Endodermal cell (in vitro differentiated cells): ENCODE measurements around the gene CADM1. TPM values are rescaled to one million over a fixed set of nuclear protein-coding genes. Genes with fewer than 3 reads are reported as not detected.

Experiments used
- DNase-seq: peaks from one replicate; pipeline ENCODE4 v3.0.0-alpha.2; 2017
- H3K27ac ChIP-seq: 2 replicates; pipeline ENCODE4 v1.5.1; 2013; ENCODE audit warnings: mild to moderate bottlenecking, low read depth, low read length, moderate library complexity
- H3K27me3 ChIP-seq: 2 replicates; pipeline ENCODE4 v1.6.1; 2013; ENCODE audit warnings: mild to moderate bottlenecking, low read length, moderate library complexity; ENCODE audit not compliant: insufficient read depth, control insufficient read depth, poor library complexity, severe bottlenecking
- H3K36me3 ChIP-seq: 2 replicates; pipeline ENCODE4 v1.7.0; 2013; ENCODE audit warnings: mild to moderate bottlenecking, low read length, moderate library complexity; ENCODE audit not compliant: control insufficient read depth, insufficient read depth
- H3K4me1 ChIP-seq: one replicate; pipeline ENCODE4 v1.7.0; 2013; ENCODE audit warnings: low read length; ENCODE audit not compliant: control insufficient read depth, insufficient read depth
- H3K4me3 ChIP-seq: 2 replicates; pipeline ENCODE4 v1.5.1; 2013; ENCODE audit warnings: mild to moderate bottlenecking, low read length, moderate library complexity
- H3K9ac ChIP-seq: 2 replicates; pipeline ENCODE4 v1.6.1; 2013; ENCODE audit warnings: mild to moderate bottlenecking, low read length, moderate library complexity; ENCODE audit not compliant: poor library complexity, severe bottlenecking; ENCODE audit errors: extremely low read depth
- H3K9me3 ChIP-seq: 2 replicates; pipeline ENCODE4 v1.6.1; 2013; ENCODE audit warnings: mild to moderate bottlenecking, low read length, moderate library complexity; ENCODE audit not compliant: control insufficient read depth
- H3K27ac Mint-ChIP-seq: 2 replicates; pipeline ENCODE4 v1.8.0; 2020; ENCODE audit warnings: mixed read lengths
- H3K27me3 Mint-ChIP-seq: 2 replicates; pipeline ENCODE4 v1.8.0; 2021; ENCODE audit warnings: mild to moderate bottlenecking, mixed read lengths; ENCODE audit not compliant: insufficient read depth
- H3K36me3 Mint-ChIP-seq: 2 replicates; pipeline ENCODE4 v1.8.0; 2020; ENCODE audit warnings: low read depth, mixed read lengths
- H3K4me1 Mint-ChIP-seq: 2 replicates; pipeline ENCODE4 v1.8.0; 2020; ENCODE audit warnings: mixed read lengths
- H3K4me3 Mint-ChIP-seq: 2 replicates; pipeline ENCODE4 v1.8.0; 2020; ENCODE audit warnings: mild to moderate bottlenecking, moderate library complexity, mixed read lengths
- H3K9me3 Mint-ChIP-seq: 2 replicates; pipeline ENCODE4 v1.8.0; 2020; ENCODE audit warnings: mild to moderate bottlenecking, mixed read lengths
- WGBS, 2 experiments: methylation state at CpG; one replicate each; pipeline versions ENCODE4 v1.1.5 to v1.1.7; 2013; ENCODE audit warnings: missing lambda C conversion rate in 2 of 2, mixed read lengths in 1 of 2; ENCODE audit not compliant: insufficient coverage in 1 of 2, insufficient read length in 1 of 2; 5-methylcytosine and 5-hydroxymethylcytosine counted together
- total RNA-seq, 2 donors: library from RNA; stranded (reverse); fragmentation: NEBNext Ultra II Directional in 1 of 2; extraction: Animal tissue kit (Norgen Biotek cat#: 25700) in 1 of 2; gene quantifications; 2 replicates in 1 of 2; 3 replicates in 1 of 2; pipeline ENCODE4 v1.2.1, GENCODE V29; 2021
- TF ChIP-seq, protein P1 (sequence below): fragments of 200-600 bp; sonication (generic); conservative IDR thresholded peaks from 2 replicates; pipeline ENCODE4 v1.5.0; 2021; ENCODE audit warnings: antibody characterized with exemption, mild to moderate bottlenecking

Gene CADM1
- total RNA-seq, 2 donors from 2014 or later: 76.3 to 88.2 TPM

DNA sequence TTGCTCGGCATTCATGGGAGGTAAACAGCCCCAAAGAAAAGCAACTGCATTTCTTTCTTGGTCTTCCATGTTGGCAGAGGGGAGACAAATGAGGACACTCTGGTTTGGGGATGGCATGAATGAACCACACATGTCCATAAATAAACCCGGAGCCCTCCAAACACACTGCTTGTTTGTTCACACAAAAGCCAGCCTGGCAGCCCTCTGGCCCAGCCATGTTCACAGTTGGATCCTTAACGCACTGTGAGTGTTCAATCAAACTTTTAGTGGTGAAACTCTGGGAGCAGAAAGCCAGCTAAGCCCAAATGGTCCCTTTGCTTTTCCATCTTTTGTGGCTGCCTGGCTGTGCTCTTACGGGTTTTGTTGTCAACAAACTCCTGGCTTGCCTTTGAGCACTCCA is 336.8 kb downstream of the CADM1 start:
- Histone ChIP-seq H3K27me3 (no peaks in the 10 kb centered on the region), H3K4me3 (no peak overlapping the region), H3K9me3 (no peaks in the 10 kb centered on the region), H3K27ac (no peak overlapping the region), H3K9ac (no peak overlapping the region), H3K36me3 (no peaks in the 10 kb centered on the region), H3K4me1 (peaks cover 23% of the 10 kb centered on the region)
- Mint-ChIP-seq H3K27me3 (peaks cover 3% of the 10 kb centered on the region), H3K4me3 (no peak overlapping the region), H3K4me1 (peaks cover 65% of the 10 kb centered on the region), H3K27ac (no peak overlapping the region), H3K9me3 (no peaks in the 10 kb centered on the region), H3K36me3 (peaks cover 2% of the 10 kb centered on the region)
- TF ChIP-seq, protein P1, sequence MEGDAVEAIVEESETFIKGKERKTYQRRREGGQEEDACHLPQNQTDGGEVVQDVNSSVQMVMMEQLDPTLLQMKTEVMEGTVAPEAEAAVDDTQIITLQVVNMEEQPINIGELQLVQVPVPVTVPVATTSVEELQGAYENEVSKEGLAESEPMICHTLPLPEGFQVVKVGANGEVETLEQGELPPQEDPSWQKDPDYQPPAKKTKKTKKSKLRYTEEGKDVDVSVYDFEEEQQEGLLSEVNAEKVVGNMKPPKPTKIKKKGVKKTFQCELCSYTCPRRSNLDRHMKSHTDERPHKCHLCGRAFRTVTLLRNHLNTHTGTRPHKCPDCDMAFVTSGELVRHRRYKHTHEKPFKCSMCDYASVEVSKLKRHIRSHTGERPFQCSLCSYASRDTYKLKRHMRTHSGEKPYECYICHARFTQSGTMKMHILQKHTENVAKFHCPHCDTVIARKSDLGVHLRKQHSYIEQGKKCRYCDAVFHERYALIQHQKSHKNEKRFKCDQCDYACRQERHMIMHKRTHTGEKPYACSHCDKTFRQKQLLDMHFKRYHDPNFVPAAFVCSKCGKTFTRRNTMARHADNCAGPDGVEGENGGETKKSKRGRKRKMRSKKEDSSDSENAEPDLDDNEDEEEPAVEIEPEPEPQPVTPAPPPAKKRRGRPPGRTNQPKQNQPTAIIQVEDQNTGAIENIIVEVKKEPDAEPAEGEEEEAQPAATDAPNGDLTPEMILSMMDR: no peak
- no peak for DNase-seq
- WGBS, 2 experiments: 91 to 96% methylated on average over 4 of the region's 4 CpGs

DNA sequence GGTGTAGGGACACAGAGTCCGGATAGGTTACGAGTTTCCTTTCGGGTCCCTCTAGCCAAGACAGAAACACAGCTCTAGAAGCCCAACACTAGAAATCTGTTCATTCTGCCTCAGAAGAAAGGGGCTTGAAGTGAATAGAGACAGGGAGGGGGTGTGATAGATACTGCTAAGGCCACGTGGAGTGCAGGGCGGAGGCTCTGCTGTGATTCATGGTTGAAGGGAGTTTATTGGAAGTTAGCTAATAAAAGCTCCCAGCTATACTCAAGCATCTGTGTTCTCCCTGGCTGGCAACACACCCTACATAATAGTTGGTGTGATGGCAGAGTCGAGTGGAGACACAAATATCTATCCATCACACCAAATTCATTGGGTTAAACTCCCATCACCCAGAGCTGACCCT is 337.4 kb downstream of the CADM1 start:
- H3K27me3 ChIP-seq: no peaks in the 10 kb centered on the region
- no peaks in the 10 kb centered on the region for H3K36me3 ChIP-seq
- H3K4me1 Mint-ChIP-seq: peaks cover 66% of the 10 kb centered on the region
- H3K4me3 ChIP-seq: no peak overlapping the region
- peaks cover 18% of the 10 kb centered on the region for H3K4me1 ChIP-seq
- H3K27ac ChIP-seq: no peak overlapping the region
- WGBS, 2 experiments: 84 to 93% methylated on average over 4 to 6 of the region's 6 CpGs
- no peak for DNase-seq
- TF ChIP-seq, protein P1: no peak
- H3K27ac Mint-ChIP-seq: no peak overlapping the region
- no peak overlapping the region for H3K4me3 Mint-ChIP-seq
- H3K9me3 Mint-ChIP-seq: no peaks in the 10 kb centered on the region
- H3K9me3 ChIP-seq: no peaks in the 10 kb centered on the region
- peaks cover under 1% of the 10 kb centered on the region for H3K36me3 Mint-ChIP-seq
- H3K9ac ChIP-seq: no peak overlapping the region
- peaks cover 3% of the 10 kb centered on the region for H3K27me3 Mint-ChIP-seq

DNA sequence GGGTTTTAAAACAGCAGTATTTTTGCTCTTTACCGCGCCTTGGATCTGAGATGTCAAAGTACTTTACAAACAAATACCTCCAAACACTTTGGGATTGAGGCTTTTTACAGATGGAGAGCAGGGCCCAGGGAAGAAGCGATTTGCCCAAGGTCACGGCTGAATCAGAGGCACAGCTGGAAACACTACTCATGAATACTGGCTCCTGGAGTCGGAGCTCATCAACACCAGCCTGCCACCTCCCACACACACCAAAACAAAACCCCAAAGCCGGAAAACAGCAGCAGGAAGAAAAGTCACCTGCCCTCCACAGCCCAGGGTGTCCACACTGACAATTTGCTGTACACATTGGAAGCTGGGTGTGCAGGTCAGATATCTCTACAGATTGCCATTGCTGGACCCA is 339.4 kb downstream of the CADM1 start:
- Histone ChIP-seq H3K4me1 (peaks cover 13% of the 10 kb centered on the region), H3K27ac (no peak overlapping the region), H3K9me3 (no peaks in the 10 kb centered on the region), H3K4me3 (no peak overlapping the region), H3K9ac (no peak overlapping the region), H3K27me3 (no peaks in the 10 kb centered on the region), H3K36me3 (no peaks in the 10 kb centered on the region)
- WGBS, 2 experiments: 26% methylated on average over 6 of the region's 6 CpGs; no CpG with 5 or more reads in 1 of the 2 experiments
- H3K9me3 Mint-ChIP-seq: no peaks in the 10 kb centered on the region
- DNase-seq: peak; percentile 89
- H3K27ac Mint-ChIP-seq: no peak overlapping the region
- H3K27me3 Mint-ChIP-seq: peaks cover 3% of the 10 kb centered on the region
- TF ChIP-seq, protein P1: no peak
- peaks cover 50% of the 10 kb centered on the region for H3K4me1 Mint-ChIP-seq
- H3K4me3 Mint-ChIP-seq: peak overlapping the region; percentile 18
- H3K36me3 Mint-ChIP-seq: no peaks in the 10 kb centered on the region
